ENCODE results near the gene EVI5.

DNA sequence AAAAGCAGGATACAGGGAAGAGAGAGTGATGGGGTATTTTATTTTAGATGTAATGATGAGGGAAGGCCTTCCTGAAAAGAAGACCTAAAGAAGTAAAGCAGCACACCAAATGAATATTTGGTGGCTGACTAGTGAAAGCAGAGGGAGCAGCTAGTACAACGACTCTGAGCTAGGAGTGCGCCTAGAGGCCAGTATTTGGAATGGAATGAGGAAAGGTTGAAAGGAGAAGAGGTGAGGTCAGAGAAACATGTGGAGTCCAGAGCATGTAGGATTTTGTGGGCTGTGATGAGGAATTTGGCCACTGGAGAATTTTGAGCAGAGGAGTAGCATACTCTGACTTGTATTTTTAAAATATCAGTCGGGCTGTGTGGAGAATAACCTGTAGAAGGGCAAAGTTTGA lies 35.1 kb upstream of the EVI5 start:
- TF ChIP-seq SP1 (IDR thresholded peaks at IDR 0.05), result no peak
- no peak for TF ChIP-seq ELF4 (IDR thresholded peaks at IDR 0.05)

Data from HEK293T (cell line).